Keratinocyte (primary cell): ENCODE results near the gene SYT9. TPM values are rescaled to one million over a fixed set of nuclear protein-coding genes. Genes with fewer than 3 reads are reported as not detected.

Source experiments
- DNase-seq: peaks from one replicate; pipeline ENCODE4 v3.0.0-alpha.2; 2011; ENCODE audit warnings: low read depth, missing footprints, low spot score
- FAIRE-seq: peaks from 2 replicates; lab custom pipeline; 2011; peaks lifted over from hg19 to GRCh38; lab: Jason Lieb, UNC
- H2AFZ ChIP-seq: 2 replicates; pipeline ENCODE4 v1.6.0; 2012; ENCODE audit warnings: low read length, control low read depth, inconsistent platforms; ENCODE audit not compliant: control insufficient read depth
- H3K27ac ChIP-seq: 2 replicates; pipeline ENCODE4 v1.5.1; 2011; ENCODE audit warnings: low read length; ENCODE audit not compliant: control insufficient read depth, insufficient read depth
- H3K27me3 ChIP-seq: 3 replicates; pipeline ENCODE4 v1.6.0; 2011; ENCODE audit warnings: low read length; ENCODE audit not compliant: control insufficient read depth, insufficient read depth; ENCODE audit errors: extremely low read depth
- H3K36me3 ChIP-seq, 2 experiments: 2 replicates in 1 of 2; 3 replicates in 1 of 2; pipeline ENCODE4 v1.5.1; 2011; ENCODE audit warnings: low read length in 2 of 2, mild to moderate bottlenecking in 1 of 2; ENCODE audit not compliant: control insufficient read depth in 2 of 2, insufficient read depth in 2 of 2; ENCODE audit errors: extremely low read depth in 1 of 2
- H3K4me1 ChIP-seq: 3 replicates; pipeline ENCODE4 v1.5.1; 2011; ENCODE audit warnings: low read length; ENCODE audit not compliant: control insufficient read depth, insufficient read depth; ENCODE audit errors: extremely low read depth
- H3K4me2 ChIP-seq: 3 replicates; pipeline ENCODE4 v1.6.0; 2011; ENCODE audit warnings: low read depth, low read length; ENCODE audit not compliant: control insufficient read depth, insufficient read depth; ENCODE audit errors: extremely low read depth
- H3K4me3 ChIP-seq, 3 experiments: fragments of 200-600 bp in 1 of 3; sonication (generic) in 1 of 3; 2 replicates in 2 of 3; 3 replicates in 1 of 3; pipeline ENCODE4 v1.5.1; 2011 to 2016; ENCODE audit warnings: low read length in 3 of 3, mild to moderate bottlenecking in 3 of 3, control low read depth in 2 of 3, inconsistent platforms in 1 of 3, low read depth in 1 of 3, mixed read lengths in 1 of 3, mixed run types in 1 of 3, moderate library complexity in 1 of 3; ENCODE audit not compliant: control insufficient read depth in 2 of 3, insufficient read depth in 2 of 3; ENCODE audit errors: extremely low read depth in 1 of 3
- H3K79me2 ChIP-seq: 2 replicates; pipeline ENCODE4 v1.6.0; 2012; ENCODE audit warnings: low read length; ENCODE audit not compliant: control insufficient read depth, insufficient read depth
- H3K9ac ChIP-seq: 3 replicates; pipeline ENCODE4 v1.6.0; 2011; ENCODE audit warnings: low read length; ENCODE audit not compliant: control insufficient read depth, insufficient read depth; ENCODE audit errors: extremely low read depth
- H3K9me1 ChIP-seq: 3 replicates; pipeline ENCODE4 v1.6.0; 2011; ENCODE audit warnings: low read length; ENCODE audit not compliant: control insufficient read depth, insufficient read depth; ENCODE audit errors: extremely low read depth
- H3K9me3 ChIP-seq: 2 replicates; pipeline ENCODE4 v1.5.1; 2012; ENCODE audit warnings: low read depth, low read length; ENCODE audit not compliant: control insufficient read depth
- H4K20me1 ChIP-seq: 3 replicates; pipeline ENCODE4 v1.6.0; 2011; ENCODE audit warnings: low read length; ENCODE audit not compliant: control insufficient read depth, insufficient read depth; ENCODE audit errors: extremely low read depth
- CTCF ChIP-seq, 3 experiments: IDR thresholded peaks in 1 of 3; conservative IDR thresholded peaks in 1 of 3; optimal IDR thresholded peaks in 1 of 3; 2 replicates in 2 of 3; 3 replicates in 1 of 3; pipeline versions ENCODE3 to v1.5.1; 2011; ENCODE audit warnings: low read length in 3 of 3, mild to moderate bottlenecking in 3 of 3, moderate library complexity in 2 of 3, control low read depth in 1 of 3, inconsistent platforms in 1 of 3; ENCODE audit not compliant: insufficient read depth in 2 of 3; ENCODE audit errors: extremely low read depth in 1 of 3
- EZH2 ChIP-seq: IDR thresholded peaks from one replicate; pipeline ENCODE4 v1.6.1; 2012; ENCODE audit warnings: inconsistent platforms, mild to moderate bottlenecking, low read length, moderate library complexity
- dilution Hi-C: fragments of 300-500 bp; cut with MboI; formaldehyde crosslinking; loops from one replicate; pipeline ENCODE4 v1.7.0; 2020; ENCODE audit warnings: low sequenced_read_pairs; ENCODE audit not compliant: extremely low pct_ligation_motif_present
- polyA plus RNA-seq, 5 experiments: library from polyadenylated mRNA; depleted of rRNA in 3 of 5; stranded (reverse) in 3 of 5; stranded (forward) in 1 of 5; unstranded in 1 of 5; fragments of >200 nt; gene quantifications; 1 replicate in 1 of 5; 2 replicates in 3 of 5; 3 replicates in 1 of 5; pipeline versions ENCODE4 v1.2.1 to v1.2.3, GENCODE V29; 2011 to 2012; ENCODE audit warnings: missing spikeins in 2 of 5, low read depth in 1 of 5, low replicate concordance in 1 of 5

The SYT9 gene
- polyA plus RNA-seq, 1 donor (not counting 4 experiments of a cell fraction or from before 2014, with no cell fraction given): not detected

GRCh38 chr11:7278314-7278917 is 26.7 kb downstream of the SYT9 start:
- DNase-seq (no peak), FAIRE-seq (no peak)
- no peaks in the 10 kb centered on the region for H4K20me1 ChIP-seq
- H3K9ac ChIP-seq: no peak overlapping the region
- no peak overlapping the region for H3K4me2 ChIP-seq
- no peak overlapping the region for H3K4me3 ChIP-seq
- H3K27me3 ChIP-seq: no peaks in the 10 kb centered on the region
- H3K27ac ChIP-seq: no peak overlapping the region
- no peaks in the 10 kb centered on the region for H3K9me3 ChIP-seq
- H2AFZ ChIP-seq: no peak overlapping the region
- no peaks in the 10 kb centered on the region for H3K79me2 ChIP-seq
- dilution Hi-C loops: no loop called here
- no peaks in the 10 kb centered on the region for H3K36me3 ChIP-seq
- H3K9me1 ChIP-seq: no peaks in the 10 kb centered on the region
- peaks cover 11% of the 10 kb centered on the region for H3K4me1 ChIP-seq
- TF ChIP-seq CTCF (optimal IDR thresholded peaks at IDR 0.05 in 1 of 3, IDR thresholded peaks at IDR 0.05 in 1 of 3, conservative IDR thresholded peaks at IDR 0.05 in 1 of 3; ENCODE audit: extremely low read depth in 1 of 3, insufficient read depth in 2 of 3, low read length in 3 of 3) (peak; percentile 62 to 73 (median 72)), EZH2 (no peak)

GRCh38 chr11:7279676-7280075 is 28.0 kb downstream of the SYT9 start:
- DNase-seq (no peak), FAIRE-seq (no peak)
- H4K20me1 ChIP-seq: no peaks in the 10 kb centered on the region

More at GRCh38 chr11:7279676-7280075, 28.0 kb downstream of the SYT9 start:
- H3K79me2 ChIP-seq: no peaks in the 10 kb centered on the region
- no peak overlapping the region for H3K4me2 ChIP-seq
- peaks cover 11% of the 10 kb centered on the region for H3K4me1 ChIP-seq
- no peak overlapping the region for H3K4me3 ChIP-seq
- H2AFZ ChIP-seq: no peak overlapping the region
- H3K9me3 ChIP-seq: no peaks in the 10 kb centered on the region
- no peaks in the 10 kb centered on the region for H3K36me3 ChIP-seq
- no peak for TF ChIP-seq CTCF (optimal IDR thresholded peaks at IDR 0.05 in 1 of 3, IDR thresholded peaks at IDR 0.05 in 1 of 3, conservative IDR thresholded peaks at IDR 0.05 in 1 of 3; ENCODE audit: extremely low read depth in 1 of 3, insufficient read depth in 2 of 3, low read length in 3 of 3)
- TF ChIP-seq EZH2: no peak
- H3K9me1 ChIP-seq: no peaks in the 10 kb centered on the region
- H3K9ac ChIP-seq: no peak overlapping the region
- H3K27ac ChIP-seq: no peak overlapping the region
- dilution Hi-C loops: no loop called here
- H3K27me3 ChIP-seq: no peaks in the 10 kb centered on the region
